IPS DF 6.9 (cell line): ENCODE results near the gene IKBKG.
A peak's percentile ranks its signal among the peaks of the same experiment; 100 is the strongest.

Experiments used
- DNase-seq: peaks from one replicate; pipeline ENCODE4 v3.0.0-alpha.2; 2013; ENCODE audit warnings: low read depth, low spot score
- H3K27ac ChIP-seq: one replicate; pipeline ENCODE4 v1.5.1; 2013; ENCODE audit warnings: low read length, control low read depth
- H3K27me3 ChIP-seq: 2 replicates; pipeline ENCODE4 v1.6.1; 2013; ENCODE audit warnings: mild to moderate bottlenecking, low read length; ENCODE audit not compliant: control insufficient read depth, insufficient read depth
- H3K36me3 ChIP-seq: 2 replicates; pipeline ENCODE4 v1.6.1; 2013; ENCODE audit warnings: low read length; ENCODE audit not compliant: control insufficient read depth, insufficient read depth
- H3K4me1 ChIP-seq: 2 replicates; pipeline ENCODE4 v1.6.1; 2013; ENCODE audit warnings: low read length; ENCODE audit not compliant: control insufficient read depth, insufficient read depth
- H3K4me3 ChIP-seq: 2 replicates; pipeline ENCODE4 v1.5.1; 2013; ENCODE audit warnings: mild to moderate bottlenecking, low read length
- H3K9me3 ChIP-seq: 2 replicates; pipeline ENCODE4 v1.6.1; 2013; ENCODE audit warnings: low read length, inconsistent platforms; ENCODE audit not compliant: control insufficient read depth, insufficient read depth
- WGBS: extraction: QIAGEN DNeasy Blood & Tissue Kit; methylation state at CpG from one replicate; pipeline ENCODE4 v1.1.7; 2013; ENCODE audit warnings: mixed read lengths, missing lambda C conversion rate; ENCODE audit not compliant: insufficient read length, insufficient coverage; 5-methylcytosine and 5-hydroxymethylcytosine counted together

Gene IKBKG

DNA sequence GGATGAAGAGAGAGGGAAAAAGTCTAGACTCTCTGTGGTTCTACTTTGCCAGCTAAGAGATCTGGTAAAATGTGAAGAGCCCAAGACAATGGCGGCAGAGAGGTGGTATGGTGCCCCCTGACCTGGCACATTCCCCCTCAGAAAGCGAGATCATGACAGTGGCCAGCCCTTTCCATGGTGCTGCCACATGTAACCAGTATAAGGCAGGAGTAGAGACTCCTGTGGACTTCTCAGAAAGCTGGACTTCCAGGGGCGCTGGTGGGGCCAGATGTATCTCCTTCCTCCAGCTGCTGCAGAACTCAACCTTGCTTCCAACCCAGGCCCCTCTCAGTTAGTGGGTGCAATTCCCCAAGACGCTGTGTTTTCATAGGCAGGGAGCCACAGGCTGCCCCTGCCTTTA is 47.1 kb downstream of the IKBKG start:
- Histone ChIP-seq H3K27me3 (no peaks in the 10 kb centered on the region), H3K27ac (no peak overlapping the region), H3K4me1 (peaks cover 2% of the 10 kb centered on the region; the same call in 1 of the 2 replicates), H3K4me3 (no peak overlapping the region), H3K9me3 (no peaks in the 10 kb centered on the region), H3K36me3 (no peaks in the 10 kb centered on the region)
- DNase-seq, result no peak
- no CpG with 5 or more reads among the region's 4 CpGs for WGBS

DNA sequence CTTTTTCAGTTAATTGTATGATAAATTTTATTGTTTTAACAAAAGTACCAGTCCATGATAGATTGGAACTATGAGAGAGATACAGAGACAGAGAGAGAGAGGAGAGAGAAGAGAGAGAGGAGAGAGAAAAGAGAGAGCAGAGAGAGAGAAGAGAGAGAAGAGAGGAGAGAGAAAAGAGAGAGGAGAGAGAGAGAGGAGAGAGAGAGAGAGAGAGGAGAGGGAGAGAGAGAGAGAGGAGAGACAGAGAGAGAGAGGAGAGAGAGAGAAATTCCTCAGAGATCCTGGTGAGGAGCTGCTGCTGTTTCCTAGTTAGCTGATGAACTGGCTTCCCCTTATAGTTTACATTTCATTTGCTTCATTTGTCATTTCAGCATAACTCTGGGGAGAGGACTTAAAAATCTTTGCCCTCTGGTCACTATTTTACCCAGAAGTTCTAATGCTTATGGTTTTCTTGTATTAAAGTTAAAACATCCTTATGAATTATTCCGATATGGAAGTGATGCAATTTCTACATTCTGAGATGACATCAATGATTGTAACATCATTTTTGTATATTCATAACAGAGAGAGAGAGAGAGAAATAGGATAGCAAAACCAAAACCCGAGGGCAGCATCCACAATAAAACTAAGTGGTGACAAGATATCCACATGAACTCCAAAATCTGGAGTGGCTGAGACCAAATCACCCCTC is 48.3 kb downstream of the IKBKG start:
- Histone ChIP-seq H3K4me3 (no peak overlapping the region), H3K27ac (no peak overlapping the region), H3K36me3 (no peaks in the 10 kb centered on the region), H3K27me3 (no peaks in the 10 kb centered on the region), H3K9me3 (no peaks in the 10 kb centered on the region), H3K4me1 (peaks cover 2% of the 10 kb centered on the region; the same call in 1 of the 2 replicates)
- DNase-seq, result no peak
- no CpG with 5 or more reads among the region's 2 CpGs for WGBS

DNA sequence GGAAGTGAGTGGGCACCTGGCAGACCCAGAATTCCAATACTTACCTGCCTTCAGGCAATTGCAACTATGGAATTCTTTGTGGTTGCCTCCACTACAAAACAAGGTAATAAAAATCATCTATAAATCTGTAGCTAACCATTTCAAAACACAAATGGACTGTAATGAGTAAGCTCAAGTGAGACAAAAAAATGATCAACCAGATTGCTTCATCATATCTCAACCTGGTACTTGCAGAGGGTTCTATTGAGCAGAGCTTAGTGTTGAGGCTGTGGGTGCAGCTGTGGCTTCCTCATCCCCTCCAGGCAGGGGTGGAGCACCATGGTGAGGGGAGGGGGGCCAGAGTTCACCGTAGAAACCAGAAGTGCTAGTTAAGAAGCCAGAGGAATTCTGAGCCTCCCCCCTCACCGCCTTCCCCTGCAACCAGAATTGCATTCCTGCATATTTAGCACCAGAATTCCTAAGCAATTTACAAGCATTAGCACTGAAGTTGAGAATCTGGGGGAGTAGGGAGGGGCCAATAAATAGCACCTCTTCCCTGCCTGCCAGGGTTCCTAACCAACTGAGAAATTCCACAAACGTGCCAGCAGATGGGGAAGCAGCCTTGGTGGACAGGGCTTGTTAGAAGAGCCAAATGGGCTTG is 49.0 kb downstream of the IKBKG start:
- peak; percentile 43 for DNase-seq
- WGBS, result no CpG with 5 or more reads among the region's 3 CpGs
- H3K4me1 ChIP-seq, result peaks cover 2% of the 10 kb centered on the region; the same call in 1 of the 2 replicates
- H3K36me3 ChIP-seq, result no peaks in the 10 kb centered on the region
- H3K27ac ChIP-seq, result no peak overlapping the region
- H3K9me3 ChIP-seq, result no peaks in the 10 kb centered on the region
- H3K4me3 ChIP-seq, result no peak overlapping the region
- H3K27me3 ChIP-seq, result no peaks in the 10 kb centered on the region

DNA sequence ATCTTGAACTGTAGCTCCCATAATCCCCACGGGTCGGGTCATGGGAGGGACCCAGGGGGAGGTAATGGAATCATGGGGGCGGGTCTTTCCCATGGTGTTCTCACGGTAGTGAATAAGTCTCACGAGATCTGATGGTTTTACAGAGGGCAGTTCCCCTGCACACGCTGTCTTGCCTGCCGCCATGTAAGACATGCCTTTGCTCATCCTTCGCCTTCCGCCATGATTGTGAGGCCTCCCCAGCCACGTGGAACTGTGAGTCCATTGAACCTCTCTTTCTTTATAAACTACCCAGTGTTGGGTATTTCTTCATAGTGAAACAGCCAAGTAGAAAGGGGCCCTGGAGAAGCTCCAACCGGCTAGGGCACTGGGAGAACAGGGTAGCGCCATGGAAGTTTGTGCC is 49.8 kb downstream of the IKBKG start:
- Histone ChIP-seq H3K27ac (no peak overlapping the region), H3K27me3 (no peaks in the 10 kb centered on the region), H3K9me3 (no peaks in the 10 kb centered on the region), H3K36me3 (no peaks in the 10 kb centered on the region), H3K4me1 (peaks cover 3% of the 10 kb centered on the region; the same call in 1 of the 2 replicates), H3K4me3 (no peak overlapping the region)
- WGBS, result no CpG with 5 or more reads among the region's 12 CpGs
- DNase-seq, result no peak

DNA sequence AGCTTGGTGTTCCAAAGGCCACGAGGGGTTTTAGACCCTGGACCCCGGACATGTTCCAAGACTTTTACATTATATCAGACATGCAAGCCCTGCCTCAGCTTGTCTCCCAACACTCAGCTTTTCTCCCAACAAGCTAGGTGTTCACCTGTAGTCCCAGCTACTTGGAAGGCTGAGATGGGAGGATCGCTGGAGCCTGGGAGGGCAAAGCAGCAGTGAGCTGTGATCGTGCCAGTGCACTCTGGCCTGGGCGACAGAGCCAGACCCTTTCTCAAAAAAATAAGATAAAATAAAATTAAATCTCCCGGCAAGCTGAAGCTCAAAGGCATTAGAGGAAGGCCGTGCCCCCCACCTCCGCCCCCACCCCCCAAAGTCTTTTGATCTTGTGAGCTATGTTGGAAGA is 51.2 kb downstream of the IKBKG start:
- no peak overlapping the region for H3K27ac ChIP-seq
- H3K27me3 ChIP-seq, result no peaks in the 10 kb centered on the region
- no peak for DNase-seq
- no peaks in the 10 kb centered on the region for H3K9me3 ChIP-seq
- no CpG with 5 or more reads among the region's 8 CpGs for WGBS
- peaks cover 3% of the 10 kb centered on the region; the same call in 1 of the 2 replicates for H3K4me1 ChIP-seq
- no peaks in the 10 kb centered on the region for H3K36me3 ChIP-seq
- no peak overlapping the region for H3K4me3 ChIP-seq

- Histone ChIP-seq H3K27ac (no peak overlapping the region), H3K36me3 (no peaks in the 10 kb centered on the region), H3K9me3 (no peaks in the 10 kb centered on the region), H3K27me3 (no peaks in the 10 kb centered on the region), H3K4me1 (peaks cover 3% of the 10 kb centered on the region; the same call in 1 of the 2 replicates), H3K4me3 (no peak overlapping the region)
- no CpG with 5 or more reads among the region's 14 CpGs for WGBS
- DNase-seq, result no peak
Measured at GRCh38 chrX:154599531-154599930, 52.1 kb downstream of the IKBKG start.

DNA sequence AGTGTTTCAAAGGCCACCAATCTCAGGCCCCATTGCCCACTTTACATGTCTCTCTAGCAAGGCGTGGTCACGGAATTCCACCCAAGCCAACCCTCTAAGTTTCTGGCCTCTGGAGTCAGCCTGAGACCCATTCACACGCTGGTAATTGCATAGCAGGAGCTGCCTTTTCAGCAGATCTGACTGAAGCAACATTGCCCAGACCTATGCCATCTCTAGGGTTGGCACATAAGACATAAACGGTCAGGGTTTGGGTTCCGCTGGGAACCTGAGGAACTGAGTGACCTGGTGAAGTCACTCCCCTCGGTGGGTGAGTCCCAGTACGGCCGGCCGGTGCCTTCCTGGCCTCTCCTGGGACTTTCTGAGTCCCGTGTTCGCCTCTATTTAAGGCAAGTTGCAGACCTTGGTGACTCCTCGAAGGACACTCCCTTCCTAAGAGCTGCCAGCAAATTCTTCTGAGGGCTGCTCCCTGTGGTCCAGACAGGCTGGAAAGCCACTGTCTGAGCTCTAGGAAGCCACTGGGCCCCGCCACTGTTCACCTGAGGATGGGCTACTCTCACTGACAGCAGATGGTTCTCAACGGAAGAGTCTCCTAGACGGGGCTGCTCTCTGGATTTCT is 53.4 kb downstream of the IKBKG start:
- H3K27me3 ChIP-seq, result no peaks in the 10 kb centered on the region
- H3K9me3 ChIP-seq, result no peaks in the 10 kb centered on the region
- H3K36me3 ChIP-seq, result no peaks in the 10 kb centered on the region
- H3K27ac ChIP-seq, result no peak overlapping the region
- DNase-seq, result no peak
- no peak overlapping the region for H3K4me3 ChIP-seq
- WGBS, result no CpG with 5 or more reads among the region's 15 CpGs
- H3K4me1 ChIP-seq, result peaks cover 3% of the 10 kb centered on the region; the same call in 1 of the 2 replicates

DNA sequence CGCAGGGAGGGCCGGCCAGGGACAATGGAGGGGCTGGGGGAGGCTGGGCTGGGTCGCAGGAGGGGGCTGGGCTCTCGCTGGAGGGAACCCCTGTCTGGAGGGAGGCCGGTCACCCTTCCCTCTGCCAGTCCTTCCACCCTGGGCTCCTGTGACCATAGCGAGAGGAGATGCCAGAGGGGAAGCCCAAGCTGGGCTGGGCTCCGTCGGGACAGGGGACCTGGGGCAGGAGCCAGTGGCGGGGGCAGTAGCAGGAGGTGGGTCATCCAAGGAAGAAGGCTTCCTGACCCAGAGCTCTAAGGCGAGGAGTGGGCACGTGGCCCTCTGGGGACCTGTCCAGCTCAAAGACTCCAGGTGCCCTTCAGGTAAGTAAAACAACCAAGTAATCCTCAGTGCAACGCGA is 54.8 kb downstream of the IKBKG start:
- Histone ChIP-seq H3K27me3 (no peaks in the 10 kb centered on the region), H3K36me3 (no peaks in the 10 kb centered on the region), H3K4me3 (no peak overlapping the region), H3K4me1 (0 out of 2 replicates have a peak, but pooled peaks cover 2% of the 10 kb centered on the region), H3K9me3 (no peaks in the 10 kb centered on the region), H3K27ac (no peak overlapping the region)
- no peak for DNase-seq
- WGBS, result no CpG with 5 or more reads among the region's 13 CpGs

DNA sequence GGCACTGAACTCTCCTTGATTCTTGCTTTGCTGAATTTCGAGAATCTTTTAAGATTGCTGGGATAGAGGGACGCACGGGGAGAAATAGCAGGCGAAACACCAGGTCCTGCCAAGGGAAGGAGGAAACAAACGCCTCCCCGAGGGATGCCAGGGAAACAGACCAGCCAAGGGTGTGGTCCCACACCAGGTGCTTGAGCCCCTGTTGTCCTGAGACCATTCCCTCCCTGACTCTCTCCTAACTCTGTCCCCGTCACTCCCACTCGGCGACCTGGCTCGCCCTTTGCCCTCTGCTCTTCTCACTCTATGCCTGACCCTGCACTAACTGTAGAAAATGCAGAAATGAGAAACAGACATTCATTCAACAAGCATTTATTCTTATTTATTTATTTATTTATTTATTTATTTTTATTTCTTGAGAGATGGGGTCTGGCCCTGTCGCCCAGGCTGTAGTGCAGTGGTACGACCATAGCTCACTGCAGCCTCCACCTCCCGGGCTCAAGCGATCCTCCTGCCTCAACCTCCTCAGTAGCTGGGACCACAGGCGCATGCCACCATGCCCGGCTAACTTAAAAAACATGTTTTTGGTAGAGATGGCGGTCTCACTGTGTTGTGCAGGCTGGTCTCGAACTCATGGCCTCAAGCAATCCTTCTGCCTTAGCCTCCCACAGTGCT is 55.5 kb downstream of the IKBKG start:
- H3K27ac ChIP-seq, result no peak overlapping the region
- DNase-seq, result no peak
- H3K4me3 ChIP-seq, result no peak overlapping the region
- H3K4me1 ChIP-seq, result 0 out of 2 replicates have a peak, but pooled peaks cover 2% of the 10 kb centered on the region
- no peaks in the 10 kb centered on the region for H3K27me3 ChIP-seq
- no CpG with 5 or more reads among the region's 18 CpGs for WGBS
- H3K36me3 ChIP-seq, result no peaks in the 10 kb centered on the region
- no peaks in the 10 kb centered on the region for H3K9me3 ChIP-seq
